GM12892 (cell line): ENCODE results near the gene GALNT14.

Experiments used
- DNase-seq: peaks from one replicate; pipeline ENCODE4 v3.0.0; 2011; ENCODE audit not compliant: insufficient read length
- FAIRE-seq: peaks from 2 replicates; lab custom pipeline; 2011; peaks lifted over from hg19 to GRCh38; lab: Jason Lieb, UNC
- POLR2A ChIP-seq: IDR thresholded peaks from 2 replicates; pipeline ENCODE4 v1.6.1; 2011; ENCODE audit warnings: low read depth, low read length, control low read depth
- POLR2AphosphoS5 ChIP-seq: IDR thresholded peaks from 2 replicates; pipeline ENCODE4 v1.6.1; 2011; ENCODE audit warnings: low read depth, low read length, control low read depth
- TAF1 ChIP-seq: IDR thresholded peaks from 2 replicates; pipeline ENCODE4 v1.6.1; 2011; ENCODE audit warnings: low read depth, mild to moderate bottlenecking, control low read depth, low read length, borderline replicate concordance

The GALNT14 gene

DNA sequence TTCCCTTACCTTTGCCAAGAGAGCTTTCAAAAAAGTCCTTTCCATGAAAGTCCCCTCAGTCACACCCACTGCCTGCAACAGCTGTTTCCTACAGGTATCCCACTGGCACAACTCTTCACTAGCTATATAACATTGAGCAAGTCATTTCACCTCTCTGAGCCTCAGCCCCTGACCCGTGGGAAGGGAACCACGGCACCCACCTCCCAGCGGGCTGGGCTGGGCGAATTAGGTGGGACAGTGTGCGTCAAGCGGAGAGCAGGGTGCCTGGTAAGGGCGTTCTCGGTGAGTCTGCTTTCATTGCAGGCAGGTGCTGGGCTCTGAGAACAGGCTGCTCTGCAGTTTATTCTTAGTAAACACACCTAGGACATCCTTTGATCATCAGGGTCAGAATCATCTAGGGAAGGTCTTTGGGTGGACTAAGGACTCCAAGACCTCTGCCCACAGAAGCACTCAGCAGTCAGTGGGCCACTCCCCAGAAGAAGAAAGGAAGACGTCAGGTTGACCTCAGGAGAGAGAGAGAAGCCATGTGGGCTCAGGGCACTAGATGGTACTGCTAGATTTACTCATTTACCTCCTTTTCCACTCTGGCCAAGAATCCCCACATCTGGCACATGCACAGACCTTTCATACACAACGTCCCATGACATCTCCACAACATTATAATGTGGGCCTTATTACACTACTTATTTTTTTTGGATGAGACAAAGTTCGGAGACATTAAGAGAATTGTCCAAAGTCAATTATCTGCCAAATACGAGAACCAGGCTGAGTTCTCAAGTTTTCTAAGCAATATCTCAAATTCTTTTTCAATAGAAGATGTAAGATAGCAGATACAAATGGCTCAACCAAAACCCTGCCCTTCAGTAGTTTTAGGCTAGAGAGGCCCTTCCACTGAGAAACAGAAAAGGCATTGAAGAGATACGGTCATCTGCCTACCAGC lies 79.9 kb downstream of the GALNT14 start:
- TF ChIP-seq TAF1 = no peak
- TF ChIP-seq POLR2A = no peak
- TF ChIP-seq POLR2AphosphoS5 = no peak
- DNase-seq = no peak
- FAIRE-seq = no peak

DNA sequence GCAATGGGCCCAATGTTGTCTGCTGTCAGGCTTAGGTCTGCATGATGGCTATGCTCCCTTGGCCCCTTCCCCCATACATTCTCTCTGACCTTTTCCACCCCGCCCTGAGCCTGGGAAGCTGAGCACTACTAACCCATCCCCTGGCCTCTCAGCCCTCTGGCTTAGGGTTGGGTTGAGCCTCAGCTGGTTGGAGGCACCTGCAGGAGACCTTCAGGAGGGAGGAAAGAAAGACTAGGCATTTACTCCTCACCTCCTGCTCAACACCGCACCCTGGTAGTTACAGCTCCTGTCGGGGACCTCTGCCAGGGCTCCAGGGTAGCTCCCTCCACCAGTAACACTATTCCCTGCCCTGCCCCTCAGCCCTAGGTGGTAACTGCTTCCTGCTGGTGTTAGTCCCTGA lies 80.5 kb downstream of the GALNT14 start:
- TF ChIP-seq POLR2A (no peak), POLR2AphosphoS5 (no peak), TAF1 (no peak)
- FAIRE-seq = no peak
- no peak for DNase-seq

DNA sequence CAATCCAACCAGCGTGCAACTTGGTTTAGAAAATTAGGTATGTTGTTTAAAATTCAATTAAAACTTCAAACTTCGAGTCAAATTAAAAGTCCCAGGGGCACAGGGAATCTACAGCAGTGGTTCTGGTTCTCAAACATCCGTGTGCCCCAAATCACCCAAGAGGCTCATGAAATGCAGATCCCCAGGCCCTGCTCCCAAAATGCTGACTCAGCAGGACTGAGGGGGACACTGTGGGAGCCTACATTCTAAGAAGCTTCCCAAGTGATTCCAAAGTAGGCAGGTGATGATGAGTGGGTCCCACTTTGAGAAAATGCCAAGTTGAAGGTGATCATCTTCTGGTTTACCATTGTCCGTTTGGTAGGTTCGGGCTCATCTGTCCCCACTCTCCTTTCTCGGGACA lies 82.3 kb downstream of the GALNT14 start:
- TF ChIP-seq POLR2A (no peak), POLR2AphosphoS5 (no peak), TAF1 (no peak)
- DNase-seq (no peak), FAIRE-seq (no peak)

DNA sequence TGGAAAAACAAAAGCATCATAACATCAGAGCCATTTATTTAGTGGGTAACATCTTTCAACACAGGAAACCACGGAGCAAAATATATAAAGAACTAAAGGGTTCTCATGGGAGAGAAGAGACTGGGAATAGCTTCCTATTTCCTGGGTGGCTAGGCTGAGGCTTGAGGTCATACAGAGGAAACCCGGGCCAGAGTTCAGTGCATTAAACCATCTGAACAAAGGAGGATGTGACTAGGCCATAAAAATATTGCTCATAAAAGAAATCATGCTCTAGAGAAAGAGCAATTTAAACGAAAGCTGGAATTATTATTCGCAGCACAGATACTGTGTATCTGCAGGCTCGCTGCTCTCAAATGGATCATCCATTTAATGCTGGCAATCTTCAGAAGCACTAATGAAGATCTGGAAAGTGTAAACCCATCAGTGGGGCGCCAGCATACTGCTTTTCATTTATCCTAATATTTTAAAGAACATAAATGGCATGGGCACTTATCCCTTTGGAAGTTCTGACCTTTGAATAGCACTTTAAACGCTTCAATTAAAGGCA lies 83.3 kb downstream of the GALNT14 start:
- FAIRE-seq (no peak), DNase-seq (no peak)
- no peak for TF ChIP-seq POLR2A
- no peak for TF ChIP-seq POLR2AphosphoS5
- no peak for TF ChIP-seq TAF1

DNA sequence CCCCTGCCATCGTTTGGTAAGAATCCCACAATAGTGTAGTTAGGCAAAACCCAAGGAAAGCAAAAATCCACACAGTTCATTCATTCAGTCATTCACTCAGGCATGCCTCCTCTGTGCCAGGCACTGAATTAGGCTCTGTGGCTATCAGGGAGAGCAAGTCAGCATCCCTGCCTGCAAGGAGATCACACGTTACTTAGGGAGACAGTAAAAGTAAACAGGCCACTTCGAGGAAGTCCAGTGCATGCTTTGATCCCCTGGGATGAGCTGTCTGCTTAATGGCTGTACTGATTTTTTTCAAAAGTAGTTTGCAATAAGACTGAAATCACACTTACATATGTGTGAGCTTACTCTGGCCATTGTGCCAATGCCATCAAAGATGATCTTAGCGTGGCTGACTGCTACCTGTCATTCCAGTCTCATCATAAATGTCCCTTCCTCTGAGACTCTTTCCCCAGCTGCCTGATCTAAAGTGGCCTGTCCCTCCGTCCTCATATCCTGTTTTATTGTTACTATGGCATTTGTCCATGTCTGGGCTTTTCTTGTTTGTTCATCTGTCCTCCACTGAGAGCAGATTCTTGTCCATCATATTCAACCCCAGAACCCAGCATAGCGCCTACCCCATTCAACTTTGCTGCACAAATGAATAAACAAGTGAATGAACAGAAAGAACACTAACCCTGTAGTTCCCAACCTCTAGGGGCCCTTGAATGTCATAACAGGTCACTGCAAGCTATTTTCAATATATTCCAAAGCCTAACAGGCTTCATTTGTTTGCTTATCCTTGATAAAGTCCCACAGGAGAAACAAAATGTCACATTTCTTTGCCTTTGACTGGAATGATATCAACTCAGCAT lies 84.1 kb downstream of the GALNT14 start:
- FAIRE-seq (no peak), DNase-seq (no peak)
- no peak for TF ChIP-seq POLR2A
- TF ChIP-seq TAF1 = no peak
- TF ChIP-seq POLR2AphosphoS5 = no peak

DNA sequence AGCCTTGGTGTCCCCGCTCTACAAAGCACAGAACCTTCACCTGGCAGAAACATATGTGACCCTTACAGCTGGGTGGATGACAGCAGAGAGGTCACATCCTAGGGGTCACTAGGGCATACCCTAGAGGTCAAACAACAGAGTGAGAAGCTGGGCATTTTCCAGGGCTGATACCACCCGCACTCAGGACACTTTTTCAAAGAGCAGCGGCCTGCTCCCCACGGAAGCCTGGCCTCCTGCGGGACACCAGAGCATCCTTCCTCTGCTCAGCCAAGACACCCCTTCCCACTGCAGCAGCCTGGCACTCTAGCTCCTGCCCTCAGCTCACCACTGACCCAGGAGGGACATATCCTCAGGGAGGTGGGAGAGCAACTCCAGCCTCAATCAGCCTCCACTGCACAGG lies 86.0 kb downstream of the GALNT14 start:
- TF ChIP-seq POLR2AphosphoS5 (no peak), POLR2A (no peak), TAF1 (no peak)
- DNase-seq (no peak), FAIRE-seq (no peak)

DNA sequence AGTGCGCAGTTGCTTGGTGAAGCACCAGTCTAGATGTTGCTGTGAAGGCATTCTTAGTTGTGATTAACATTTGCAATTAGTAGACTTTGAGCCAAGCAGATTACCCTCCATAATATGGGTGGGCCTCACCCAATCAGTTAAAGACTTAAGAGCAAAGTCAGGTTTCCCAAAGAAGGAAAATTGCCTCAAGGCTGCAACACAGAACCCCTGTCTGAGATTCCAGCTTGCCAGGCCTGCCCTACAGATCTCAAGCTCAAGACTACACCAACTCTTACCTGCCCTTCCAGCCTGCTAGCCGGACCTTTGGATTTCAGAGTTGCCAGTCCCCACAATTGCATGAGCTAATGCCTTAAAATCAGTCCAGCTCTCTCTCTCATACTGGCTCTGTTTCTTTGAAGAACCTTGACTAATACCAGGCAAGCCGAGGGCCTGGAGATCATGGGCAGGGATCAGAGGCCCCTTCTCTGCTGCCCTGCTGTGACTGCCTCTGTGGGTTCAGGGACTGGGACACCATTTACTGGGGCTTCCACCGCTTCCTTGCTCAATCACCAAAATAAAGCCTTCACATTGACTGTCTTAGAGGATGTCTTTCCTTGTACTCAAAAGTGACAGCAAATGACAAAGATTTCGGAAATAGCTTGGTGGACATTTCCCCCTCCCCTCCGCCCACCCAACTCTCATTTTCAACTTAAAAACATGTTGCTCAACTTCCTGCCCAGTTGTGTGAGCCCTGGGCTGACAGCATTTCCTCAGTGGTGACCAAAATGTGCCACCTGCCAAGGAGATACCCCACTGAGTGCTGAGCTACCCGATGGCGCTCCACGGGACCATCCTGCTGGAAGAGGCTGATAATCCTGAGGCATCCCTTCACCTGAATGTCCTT lies 86.7 kb downstream of the GALNT14 start:
- FAIRE-seq (no peak), DNase-seq (no peak)
- no peak for TF ChIP-seq POLR2A
- no peak for TF ChIP-seq TAF1
- no peak for TF ChIP-seq POLR2AphosphoS5

DNA sequence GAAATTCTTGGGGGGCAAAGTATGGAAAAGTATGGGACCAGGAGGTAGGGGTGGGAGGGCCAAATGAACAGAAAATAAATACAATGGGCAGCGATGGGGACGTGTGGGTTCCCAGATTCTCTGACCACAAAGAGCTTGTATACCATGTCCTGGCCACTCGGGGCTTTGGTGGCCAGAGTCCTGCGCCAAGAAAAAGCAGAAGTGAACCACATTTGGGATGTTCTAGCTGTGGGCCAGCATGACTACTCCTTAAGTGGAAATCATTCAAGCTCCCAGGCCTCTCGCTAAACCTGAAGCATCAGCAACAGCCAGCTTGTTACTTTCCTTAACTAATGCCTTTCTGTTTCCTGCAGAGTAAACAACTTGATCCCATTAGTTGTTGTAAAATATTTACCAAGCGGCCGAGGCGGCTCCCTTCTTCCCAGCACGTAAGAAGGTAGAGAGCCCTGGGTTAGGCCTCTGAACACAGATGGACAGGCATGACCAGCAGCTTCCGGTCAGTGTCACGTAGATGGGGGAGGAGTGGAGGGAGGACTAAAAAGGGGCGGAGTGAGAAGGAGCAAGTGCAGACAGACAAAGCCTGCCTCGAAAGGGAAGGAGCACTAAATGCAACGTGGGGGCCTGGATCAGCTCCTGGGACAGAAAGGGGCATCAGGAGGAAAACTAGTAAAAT lies 88.2 kb downstream of the GALNT14 start:
- DNase-seq (no peak), FAIRE-seq (no peak)
- TF ChIP-seq TAF1 (no peak), POLR2AphosphoS5 (no peak), POLR2A (no peak)

DNA sequence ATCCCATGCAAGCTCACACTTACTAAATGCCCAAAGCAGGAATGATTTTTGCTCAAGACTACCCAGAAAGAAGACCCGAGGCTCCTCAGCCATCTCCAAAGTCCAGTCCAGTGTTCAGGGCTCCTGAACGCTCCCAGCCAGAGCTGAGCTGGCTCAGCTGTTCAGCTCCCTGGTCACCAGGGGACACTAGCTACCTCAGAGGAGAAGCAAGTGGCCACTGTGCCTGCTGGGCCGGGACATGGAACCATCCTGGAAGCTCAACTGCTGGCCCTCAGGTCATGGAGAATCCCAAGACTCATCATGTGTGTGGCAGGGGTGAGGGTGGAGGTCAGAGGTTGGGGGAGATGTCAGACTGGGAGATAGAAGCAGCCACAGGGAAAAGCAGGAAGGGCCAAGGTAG lies 89.0 kb downstream of the GALNT14 start:
- no peak for DNase-seq
- no peak for FAIRE-seq
- TF ChIP-seq TAF1 = no peak
- TF ChIP-seq POLR2A = no peak
- no peak for TF ChIP-seq POLR2AphosphoS5

DNA sequence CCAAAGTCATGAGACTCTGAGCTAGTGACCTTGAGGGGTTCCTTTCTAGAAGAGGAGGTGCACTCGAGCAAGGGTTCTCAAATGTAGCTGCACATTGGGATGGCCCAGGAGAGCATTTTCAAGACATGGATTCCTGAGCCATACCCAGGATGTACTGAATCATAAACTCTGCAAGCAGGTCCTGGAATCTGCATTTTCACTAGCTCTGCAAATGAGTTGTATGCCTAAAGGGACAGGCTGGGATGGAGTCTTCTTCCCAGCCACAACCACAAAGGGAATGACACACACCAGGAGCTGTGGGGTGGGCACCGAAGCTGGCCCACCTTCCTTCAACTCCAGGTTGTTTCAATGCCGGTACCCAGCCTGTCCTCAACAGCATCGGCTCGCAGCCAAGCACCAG lies 90.6 kb downstream of the GALNT14 start:
- FAIRE-seq = no peak
- DNase-seq = no peak
- no peak for TF ChIP-seq POLR2AphosphoS5
- TF ChIP-seq POLR2A = no peak
- no peak for TF ChIP-seq TAF1
